GM21360 (cell line): Measurements from ENCODE around the gene SH2B2.
"Not testable (repeated sequence)": the region's sequence is repeated elsewhere in the genome, so short reads cannot be mapped to it uniquely, and the experiment has no call there.

ENCODE experiments used
- ATAC-seq: cut with Tn5 transposase; IDR thresholded peaks from one replicate; pipeline ENCODE4 v1.9.1; 2021; ENCODE audit warnings: mild to moderate bottlenecking, moderate library complexity; ENCODE audit not compliant: unreplicated experiment

Gene SH2B2

GRCh38 chr7:102303669-102304422 is 17.2 kb downstream of the SH2B2 start:
- ATAC-seq, result no peak

GRCh38 chr7:102304668-102305067 is 18.0 kb downstream of the SH2B2 start:
- ATAC-seq, result no peak

GRCh38 chr7:102305414-102306268 is 19.0 kb downstream of the SH2B2 start:
- ATAC-seq, result no peak

GRCh38 chr7:102306916-102307677 is 20.4 kb downstream of the SH2B2 start:
- ATAC-seq, result peak; percentile 62

- no peak for ATAC-seq
Observed at GRCh38 chr7:102310414-102310815, 23.7 kb downstream of the SH2B2 start.

GRCh38 chr7:102312317-102312716 is 25.6 kb downstream of the SH2B2 start:
- no peak for ATAC-seq

GRCh38 chr7:102313997-102314780 is 27.5 kb downstream of the SH2B2 start:
- ATAC-seq, result no peak

- no peak for ATAC-seq
Observed at GRCh38 chr7:102317231-102318059, 30.8 kb downstream of the SH2B2 start.

- no peak for ATAC-seq
Observed at GRCh38 chr7:102318482-102318971, 31.9 kb downstream of the SH2B2 start.

GRCh38 chr7:102319671-102320070 is 33.0 kb downstream of the SH2B2 start:
- ATAC-seq, result no peak

GRCh38 chr7:102320181-102320580 is 33.5 kb downstream of the SH2B2 start:
- ATAC-seq, result no peak

- ATAC-seq, result no peak
Observed at GRCh38 chr7:102320601-102321350, 34.1 kb downstream of the SH2B2 start.

GRCh38 chr7:102321351-102322201 is 34.9 kb downstream of the SH2B2 start:
- ATAC-seq, result no peak

- ATAC-seq, result no peak
Observed at GRCh38 chr7:102322202-102322715, 35.6 kb downstream of the SH2B2 start.

GRCh38 chr7:102323914-102324195 is 37.2 kb downstream of the SH2B2 start:
- ATAC-seq, result no peak

- not testable (repeated sequence) for ATAC-seq
Observed at GRCh38 chr7:102325106-102325505, 38.4 kb downstream of the SH2B2 start.

- no peak for ATAC-seq
Observed at GRCh38 chr7:102326157-102326889, 39.7 kb downstream of the SH2B2 start.
